Measurements from ENCODE around the gene ATF6B. TPM values are rescaled to one million over a fixed set of nuclear protein-coding genes. Genes with fewer than 3 reads are reported as not detected.
A peak's percentile ranks its signal among the peaks of the same experiment; 100 is the strongest.

ATF6B gene
- total RNA-seq, 2 donors from 2014 or later = 15.0 to 15.3 TPM

DNA sequence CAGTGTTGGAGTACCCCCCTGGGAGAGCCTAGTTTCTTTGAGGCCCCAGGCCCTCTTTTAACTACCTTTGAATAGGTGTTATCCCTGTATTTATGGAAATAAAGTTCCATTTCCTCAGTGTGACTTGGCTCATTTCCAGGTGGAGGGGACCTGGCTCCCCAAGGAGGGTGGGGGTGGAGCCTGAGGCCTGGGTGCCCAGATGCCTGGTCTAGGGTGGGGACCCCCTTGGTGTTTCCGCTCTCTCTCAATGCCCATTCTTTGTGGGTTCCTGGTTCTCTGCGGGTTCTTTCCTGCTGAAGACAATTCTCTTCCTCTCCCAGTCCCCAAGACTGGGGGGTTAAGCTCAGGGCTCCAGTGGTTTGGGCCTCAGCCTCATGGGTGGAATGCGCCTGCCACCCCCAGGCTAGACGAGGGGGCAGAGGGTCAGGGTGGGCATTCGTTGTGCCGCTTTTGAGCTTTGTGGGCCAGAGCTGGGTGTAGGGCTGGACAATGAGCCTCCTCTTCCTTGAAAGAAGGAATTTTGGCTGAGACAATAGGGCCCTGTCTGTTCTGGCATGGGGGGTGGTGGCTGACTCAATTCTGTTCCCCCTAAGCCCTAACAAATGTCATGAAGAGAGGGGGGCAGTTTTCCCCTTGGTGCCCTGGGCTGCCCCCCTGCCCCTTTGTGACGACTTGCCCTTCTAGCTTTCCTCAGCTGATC is 35.7 kb upstream of the ATF6B start:
- Histone ChIP-seq H3K4me1 (no peaks in the 10 kb centered on the region), H3K4me3 (no peak overlapping the region), H3K27me3 (no peaks in the 10 kb centered on the region), H3K27ac (peak overlapping the region; percentile 35 to 51), H3K9me3 (no peaks in the 10 kb centered on the region), H3K36me3 (peaks cover 62% of the 10 kb centered on the region)
- DNase-seq (ENCODE audit: low spot score) = no peak
- TF ChIP-seq, protein P1, sequence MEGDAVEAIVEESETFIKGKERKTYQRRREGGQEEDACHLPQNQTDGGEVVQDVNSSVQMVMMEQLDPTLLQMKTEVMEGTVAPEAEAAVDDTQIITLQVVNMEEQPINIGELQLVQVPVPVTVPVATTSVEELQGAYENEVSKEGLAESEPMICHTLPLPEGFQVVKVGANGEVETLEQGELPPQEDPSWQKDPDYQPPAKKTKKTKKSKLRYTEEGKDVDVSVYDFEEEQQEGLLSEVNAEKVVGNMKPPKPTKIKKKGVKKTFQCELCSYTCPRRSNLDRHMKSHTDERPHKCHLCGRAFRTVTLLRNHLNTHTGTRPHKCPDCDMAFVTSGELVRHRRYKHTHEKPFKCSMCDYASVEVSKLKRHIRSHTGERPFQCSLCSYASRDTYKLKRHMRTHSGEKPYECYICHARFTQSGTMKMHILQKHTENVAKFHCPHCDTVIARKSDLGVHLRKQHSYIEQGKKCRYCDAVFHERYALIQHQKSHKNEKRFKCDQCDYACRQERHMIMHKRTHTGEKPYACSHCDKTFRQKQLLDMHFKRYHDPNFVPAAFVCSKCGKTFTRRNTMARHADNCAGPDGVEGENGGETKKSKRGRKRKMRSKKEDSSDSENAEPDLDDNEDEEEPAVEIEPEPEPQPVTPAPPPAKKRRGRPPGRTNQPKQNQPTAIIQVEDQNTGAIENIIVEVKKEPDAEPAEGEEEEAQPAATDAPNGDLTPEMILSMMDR (IDR thresholded peaks at IDR 0.05) = no peak

DNA sequence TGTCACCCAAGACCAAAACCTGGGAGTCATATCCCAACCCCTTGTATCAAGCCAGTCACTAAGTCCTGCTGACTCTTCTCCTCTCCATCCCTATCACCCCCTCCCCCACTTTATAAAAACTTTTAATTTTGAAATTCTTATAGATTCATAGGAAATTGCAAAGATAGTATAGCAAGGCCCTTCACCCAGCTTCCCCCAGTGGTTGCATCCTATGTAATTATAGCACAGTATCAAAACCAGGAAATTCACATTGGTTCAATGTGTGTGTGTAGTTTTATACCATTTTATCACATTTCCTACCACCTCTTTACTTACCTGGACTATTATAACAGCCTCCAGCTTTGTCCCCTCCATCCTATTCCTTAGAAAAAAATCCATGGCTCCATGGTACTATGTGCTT is 30.0 kb upstream of the ATF6B start:
- H3K9me3 ChIP-seq = no peaks in the 10 kb centered on the region
- H3K27ac ChIP-seq = no peak overlapping the region
- no peak for DNase-seq (ENCODE audit: low spot score)
- H3K4me3 ChIP-seq = no peak overlapping the region
- peaks cover 49% of the 10 kb centered on the region for H3K36me3 ChIP-seq
- peaks cover 0 to 20% of the 10 kb centered on the region in 2 donors for H3K4me1 ChIP-seq
- TF ChIP-seq, protein P1 (IDR thresholded peaks at IDR 0.05) = no peak
- H3K27me3 ChIP-seq = no peaks in the 10 kb centered on the region

DNA sequence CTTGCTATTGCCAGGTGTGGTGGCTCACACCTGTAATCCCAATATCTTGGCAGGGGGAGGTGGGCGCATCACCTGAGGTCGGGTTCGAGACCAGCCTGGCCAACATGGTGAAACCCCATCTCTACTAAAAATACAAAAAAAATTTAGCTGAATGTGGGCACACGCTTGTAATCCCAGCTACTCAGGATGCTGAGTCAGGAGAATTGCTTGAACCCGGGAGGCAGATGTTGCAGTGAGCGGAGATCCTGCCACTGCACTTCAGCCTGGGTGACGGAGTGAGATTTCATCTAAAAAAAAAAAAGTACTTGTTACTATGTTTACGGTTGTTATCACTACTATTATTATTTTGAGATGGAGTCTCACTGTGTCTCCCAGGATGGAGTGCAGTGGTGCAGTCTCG is 28.8 kb upstream of the ATF6B start:
- H3K9me3 ChIP-seq = no peaks in the 10 kb centered on the region
- H3K36me3 ChIP-seq = peaks cover 41% of the 10 kb centered on the region
- H3K4me3 ChIP-seq = no peak overlapping the region
- H3K4me1 ChIP-seq = peaks cover 0 to 31% of the 10 kb centered on the region in 2 donors
- TF ChIP-seq, protein P1 (IDR thresholded peaks at IDR 0.05) = no peak
- DNase-seq (ENCODE audit: low spot score) = no peak
- H3K27me3 ChIP-seq = no peaks in the 10 kb centered on the region
- H3K27ac ChIP-seq = no peak overlapping the region

DNA sequence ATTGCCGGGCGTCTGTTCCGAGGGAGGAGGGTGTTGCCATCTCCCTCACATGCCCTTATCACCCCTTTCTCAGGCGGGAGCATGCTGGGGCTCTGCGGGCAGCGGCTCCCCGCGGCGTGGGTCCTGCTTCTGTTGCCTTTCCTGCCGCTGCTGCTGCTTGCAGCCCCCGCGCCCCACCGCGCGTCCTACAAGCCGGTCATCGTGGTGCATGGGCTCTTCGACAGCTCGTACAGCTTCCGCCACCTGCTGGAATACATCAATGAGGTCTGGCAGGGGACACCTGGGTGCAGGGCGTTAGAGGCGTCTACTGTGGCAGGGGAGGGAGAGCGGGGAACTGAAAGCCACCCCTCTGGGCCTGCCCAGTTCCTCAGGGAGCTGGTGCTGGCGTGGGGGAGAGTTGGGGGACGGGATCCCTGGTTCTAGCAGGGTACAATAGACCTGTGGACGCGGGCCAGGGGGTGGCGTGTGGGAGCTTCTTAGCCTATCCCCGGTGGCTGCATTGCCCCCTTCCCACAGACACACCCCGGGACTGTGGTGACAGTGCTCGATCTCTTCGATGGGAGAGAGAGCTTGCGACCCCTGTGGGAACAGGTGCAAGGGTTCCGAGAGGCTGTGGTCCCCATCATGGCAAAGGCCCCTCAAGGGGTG is 26.6 kb upstream of the ATF6B start:
- H3K27ac ChIP-seq = peak overlapping the region; percentile 90 to 92
- TF ChIP-seq, protein P1 (IDR thresholded peaks at IDR 0.05) = peak; percentile 14 to 72
- peak; percentile 70 for DNase-seq (ENCODE audit: low spot score)
- H3K4me3 ChIP-seq = peak overlapping the region; percentile 71 to 72
- no peaks in the 10 kb centered on the region for H3K27me3 ChIP-seq
- H3K36me3 ChIP-seq = peaks cover 37% of the 10 kb centered on the region
- H3K4me1 ChIP-seq = peaks cover 0 to 36% of the 10 kb centered on the region in 2 donors
- no peaks in the 10 kb centered on the region for H3K9me3 ChIP-seq

DNA sequence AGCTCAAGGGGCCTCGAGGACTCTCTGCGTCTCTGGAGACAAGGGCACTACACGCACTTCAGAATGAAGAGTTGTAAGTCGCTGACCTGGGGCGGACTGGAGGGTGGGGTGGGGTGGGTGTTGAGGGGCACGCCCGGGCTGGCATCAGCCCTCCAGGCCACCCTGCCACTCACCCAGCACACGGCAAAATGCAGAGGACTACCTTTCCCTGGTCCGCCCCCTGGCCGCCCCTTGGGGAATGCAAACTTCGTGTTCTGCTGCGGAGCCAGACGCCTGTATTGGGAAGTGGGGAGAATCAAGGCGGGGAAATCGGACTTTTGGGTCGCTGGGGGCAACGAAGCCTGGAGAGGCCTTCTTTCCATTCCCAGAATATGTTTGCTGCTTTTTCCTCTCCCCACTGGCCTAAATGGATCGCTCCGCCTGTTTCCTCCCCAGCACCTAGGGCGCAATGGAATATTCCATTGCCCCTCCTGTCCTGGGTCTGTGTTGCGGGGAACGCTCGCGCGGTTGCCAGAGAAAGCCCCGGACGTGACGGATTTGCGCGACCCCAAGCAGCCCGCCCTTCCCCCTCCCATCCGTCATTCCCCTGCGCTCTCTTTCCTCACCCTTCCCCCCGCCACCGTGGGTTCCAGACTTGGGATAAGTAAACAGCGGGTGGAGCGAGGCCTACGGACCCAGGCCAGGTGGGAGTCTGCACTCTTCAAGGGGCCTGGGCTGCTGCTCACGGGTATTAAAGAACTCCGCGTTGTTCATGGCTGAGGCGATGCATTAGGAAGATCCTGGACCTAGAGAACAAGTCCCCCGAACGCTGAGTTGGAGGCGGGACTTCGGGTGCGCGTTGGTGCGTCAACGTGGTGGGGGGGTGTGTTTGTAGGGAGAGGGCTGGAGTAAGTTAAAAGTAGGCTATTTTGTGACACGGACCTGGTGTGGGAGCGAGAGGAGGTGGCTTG is 25.8 kb upstream of the ATF6B start, which contains the start of gene PPT2:
Gene PPT2 (plus strand): TSS at position 578 of the 950 bp plus-strand sequence. CDS start 454 bp downstream, outside the sequence.
- TF ChIP-seq, protein P1 (IDR thresholded peaks at IDR 0.05) = no peak
- Histone ChIP-seq H3K36me3 (peaks cover 33% of the 10 kb centered on the region), H3K4me1 (peaks cover 0 to 36% of the 10 kb centered on the region in 2 donors), H3K9me3 (no peaks in the 10 kb centered on the region), H3K27me3 (no peaks in the 10 kb centered on the region), H3K4me3 (peak within 1 kb of the TSS; percentile 71 to 72), H3K27ac (peak within 1 kb of the TSS; percentile 90 to 92)
- peak; percentile 92 for DNase-seq (ENCODE audit: low spot score)
